ENCODE measurements around the gene CHRNA4.

Gene CHRNA4

DNA sequence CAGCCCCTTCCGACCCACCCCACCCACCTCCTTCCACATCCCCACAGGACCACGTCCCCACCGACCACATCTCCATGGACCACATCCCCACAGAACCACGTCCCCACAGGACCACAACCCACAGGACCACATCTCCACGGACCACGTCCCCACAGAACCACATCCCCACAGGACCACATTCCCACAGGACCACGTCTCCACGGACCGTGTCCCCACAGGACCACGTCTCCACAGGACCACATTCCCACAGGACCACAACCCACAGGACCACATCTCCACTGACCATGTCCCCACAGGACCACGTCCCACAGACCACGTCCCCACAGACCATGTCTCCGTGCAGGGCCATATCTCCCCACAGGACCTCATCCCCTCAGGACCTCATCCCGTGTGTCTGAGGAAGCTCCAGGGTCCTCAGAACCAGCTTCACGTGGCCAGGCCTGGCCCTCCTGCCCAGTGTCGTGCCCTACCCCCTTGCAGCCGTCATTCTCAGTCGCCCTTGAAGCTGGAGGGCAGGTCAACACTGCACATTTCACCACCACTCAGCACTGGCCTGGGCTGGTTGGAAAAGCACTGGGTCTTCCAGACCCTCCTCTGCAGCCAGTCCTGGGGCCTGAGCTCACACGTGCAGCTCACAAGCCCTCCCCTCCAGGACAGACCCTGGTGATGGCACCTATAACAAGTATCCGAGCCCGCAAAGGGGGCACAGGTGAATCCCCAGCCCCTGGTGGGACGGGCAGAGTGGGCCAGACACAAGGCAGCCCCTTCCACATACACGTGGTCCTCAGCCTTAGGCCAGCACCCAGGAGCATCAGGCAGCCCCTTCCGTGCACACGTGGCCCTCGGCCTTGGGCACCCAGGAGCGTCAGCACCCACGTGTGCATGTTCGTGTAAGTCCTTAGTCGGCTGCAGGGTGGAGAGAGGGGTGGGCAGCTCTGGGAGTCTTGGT is 3.9 kb downstream of the CHRNA4 start:
- H3K27me3 ChIP-seq (ENCODE audit: low read depth, low read length) = no peaks in the 10 kb centered on the region
- no peak overlapping the region for H2AFZ ChIP-seq (ENCODE audit: low read depth, low read length)
- H4K20me1 ChIP-seq (ENCODE audit: insufficient read depth, low read length) = no peaks in the 10 kb centered on the region
- no peak overlapping the region for H3K27ac ChIP-seq (ENCODE audit: low read length)
- H3K4me2 ChIP-seq (ENCODE audit: low read length) = no peak overlapping the region
- H3K9ac ChIP-seq (ENCODE audit: low read length) = no peak overlapping the region
- no peaks in the 10 kb centered on the region for H3K36me3 ChIP-seq (replicated peaks; ENCODE audit: low read depth, low read length)
- H3K4me3 ChIP-seq (ENCODE audit: low read length) = no peak overlapping the region
- no peaks in the 10 kb centered on the region for H3K79me2 ChIP-seq (ENCODE audit: low read length)
- TF ChIP-seq, protein P1, sequence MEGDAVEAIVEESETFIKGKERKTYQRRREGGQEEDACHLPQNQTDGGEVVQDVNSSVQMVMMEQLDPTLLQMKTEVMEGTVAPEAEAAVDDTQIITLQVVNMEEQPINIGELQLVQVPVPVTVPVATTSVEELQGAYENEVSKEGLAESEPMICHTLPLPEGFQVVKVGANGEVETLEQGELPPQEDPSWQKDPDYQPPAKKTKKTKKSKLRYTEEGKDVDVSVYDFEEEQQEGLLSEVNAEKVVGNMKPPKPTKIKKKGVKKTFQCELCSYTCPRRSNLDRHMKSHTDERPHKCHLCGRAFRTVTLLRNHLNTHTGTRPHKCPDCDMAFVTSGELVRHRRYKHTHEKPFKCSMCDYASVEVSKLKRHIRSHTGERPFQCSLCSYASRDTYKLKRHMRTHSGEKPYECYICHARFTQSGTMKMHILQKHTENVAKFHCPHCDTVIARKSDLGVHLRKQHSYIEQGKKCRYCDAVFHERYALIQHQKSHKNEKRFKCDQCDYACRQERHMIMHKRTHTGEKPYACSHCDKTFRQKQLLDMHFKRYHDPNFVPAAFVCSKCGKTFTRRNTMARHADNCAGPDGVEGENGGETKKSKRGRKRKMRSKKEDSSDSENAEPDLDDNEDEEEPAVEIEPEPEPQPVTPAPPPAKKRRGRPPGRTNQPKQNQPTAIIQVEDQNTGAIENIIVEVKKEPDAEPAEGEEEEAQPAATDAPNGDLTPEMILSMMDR (IDR thresholded peaks at IDR 0.05; ENCODE audit: low read depth, low read length) = no peak
- no peak for TF ChIP-seq EZH2phosphoT487 (IDR thresholded peaks at IDR 0.05; ENCODE audit: low read depth)
- H3K4me1 ChIP-seq (ENCODE audit: low read length) = no peaks in the 10 kb centered on the region
- no peaks in the 10 kb centered on the region for H3K9me3 ChIP-seq (ENCODE audit: insufficient read depth, low read length)

DNA sequence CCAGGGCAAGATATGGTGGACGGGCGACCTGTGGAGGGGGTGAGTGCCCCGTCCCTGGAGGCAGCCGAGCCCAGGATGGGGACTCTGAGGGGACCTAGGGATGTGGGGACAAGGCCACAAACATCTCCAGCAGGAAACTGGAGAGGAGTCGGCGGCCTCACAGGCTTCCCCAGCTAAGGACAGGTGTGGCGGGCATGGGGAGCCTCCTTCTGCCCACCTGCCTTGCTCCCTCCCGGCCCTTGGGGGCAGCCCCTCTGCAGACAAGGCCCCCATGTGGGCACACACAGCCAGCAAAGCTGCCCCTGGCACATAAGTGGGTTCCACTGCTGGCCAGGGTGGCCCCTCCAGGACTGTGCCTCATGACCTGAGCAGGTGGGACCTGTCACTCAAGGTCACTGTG is 4.6 kb downstream of the CHRNA4 start:
- Histone ChIP-seq H3K79me2 (ENCODE audit: low read length) (no peaks in the 10 kb centered on the region), H2AFZ (ENCODE audit: low read depth, low read length) (no peak overlapping the region), H3K4me3 (ENCODE audit: low read length) (no peak overlapping the region), H3K27me3 (ENCODE audit: low read depth, low read length) (no peaks in the 10 kb centered on the region), H4K20me1 (ENCODE audit: insufficient read depth, low read length) (no peaks in the 10 kb centered on the region), H3K27ac (ENCODE audit: low read length) (no peak overlapping the region), H3K9me3 (ENCODE audit: insufficient read depth, low read length) (no peaks in the 10 kb centered on the region), H3K4me1 (ENCODE audit: low read length) (no peaks in the 10 kb centered on the region), H3K36me3 (replicated peaks; ENCODE audit: low read depth, low read length) (no peaks in the 10 kb centered on the region), H3K4me2 (ENCODE audit: low read length) (no peak overlapping the region), H3K9ac (ENCODE audit: low read length) (no peak overlapping the region)
- TF ChIP-seq EZH2phosphoT487 (IDR thresholded peaks at IDR 0.05; ENCODE audit: low read depth) = no peak
- TF ChIP-seq, protein P1 (IDR thresholded peaks at IDR 0.05; ENCODE audit: low read depth, low read length) = no peak

DNA sequence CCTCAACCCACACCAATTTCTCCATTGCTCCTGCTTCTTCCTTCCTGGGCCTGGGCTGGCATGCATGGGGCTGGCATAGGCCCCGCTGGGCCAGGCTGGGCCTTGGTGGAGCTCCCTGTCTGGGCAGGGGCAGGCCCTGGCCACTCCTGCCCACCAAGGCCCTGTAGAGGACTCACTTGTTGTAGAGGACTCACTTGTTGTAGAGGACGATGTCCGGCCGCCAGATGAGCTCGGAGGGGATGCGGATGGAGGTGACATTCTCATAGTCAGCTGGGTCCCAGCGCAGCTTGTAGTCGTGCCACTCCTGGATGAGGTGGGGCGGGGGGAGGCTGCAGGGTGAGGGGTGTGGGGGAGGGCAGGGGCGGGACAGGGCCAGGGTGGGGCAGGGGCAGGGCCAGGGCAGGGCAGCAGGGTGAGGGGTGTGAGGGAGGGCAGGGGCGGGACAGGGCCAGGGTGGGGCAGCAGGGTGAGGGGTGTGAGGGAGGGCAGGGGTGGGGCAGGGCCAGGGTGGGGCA is 5.3 kb downstream of the CHRNA4 start:
- Histone ChIP-seq H4K20me1 (ENCODE audit: insufficient read depth, low read length) (no peaks in the 10 kb centered on the region), H3K4me3 (ENCODE audit: low read length) (no peak overlapping the region), H3K4me2 (ENCODE audit: low read length) (no peak overlapping the region), H3K36me3 (replicated peaks; ENCODE audit: low read depth, low read length) (no peaks in the 10 kb centered on the region), H3K9ac (ENCODE audit: low read length) (no peak overlapping the region), H3K9me3 (ENCODE audit: insufficient read depth, low read length) (no peaks in the 10 kb centered on the region), H3K27me3 (ENCODE audit: low read depth, low read length) (no peaks in the 10 kb centered on the region), H2AFZ (ENCODE audit: low read depth, low read length) (no peak overlapping the region), H3K4me1 (ENCODE audit: low read length) (no peaks in the 10 kb centered on the region), H3K79me2 (ENCODE audit: low read length) (no peaks in the 10 kb centered on the region), H3K27ac (ENCODE audit: low read length) (no peak overlapping the region)
- TF ChIP-seq, protein P1 (IDR thresholded peaks at IDR 0.05; ENCODE audit: low read depth, low read length) = no peak
- no peak for TF ChIP-seq EZH2phosphoT487 (IDR thresholded peaks at IDR 0.05; ENCODE audit: low read depth)

DNA sequence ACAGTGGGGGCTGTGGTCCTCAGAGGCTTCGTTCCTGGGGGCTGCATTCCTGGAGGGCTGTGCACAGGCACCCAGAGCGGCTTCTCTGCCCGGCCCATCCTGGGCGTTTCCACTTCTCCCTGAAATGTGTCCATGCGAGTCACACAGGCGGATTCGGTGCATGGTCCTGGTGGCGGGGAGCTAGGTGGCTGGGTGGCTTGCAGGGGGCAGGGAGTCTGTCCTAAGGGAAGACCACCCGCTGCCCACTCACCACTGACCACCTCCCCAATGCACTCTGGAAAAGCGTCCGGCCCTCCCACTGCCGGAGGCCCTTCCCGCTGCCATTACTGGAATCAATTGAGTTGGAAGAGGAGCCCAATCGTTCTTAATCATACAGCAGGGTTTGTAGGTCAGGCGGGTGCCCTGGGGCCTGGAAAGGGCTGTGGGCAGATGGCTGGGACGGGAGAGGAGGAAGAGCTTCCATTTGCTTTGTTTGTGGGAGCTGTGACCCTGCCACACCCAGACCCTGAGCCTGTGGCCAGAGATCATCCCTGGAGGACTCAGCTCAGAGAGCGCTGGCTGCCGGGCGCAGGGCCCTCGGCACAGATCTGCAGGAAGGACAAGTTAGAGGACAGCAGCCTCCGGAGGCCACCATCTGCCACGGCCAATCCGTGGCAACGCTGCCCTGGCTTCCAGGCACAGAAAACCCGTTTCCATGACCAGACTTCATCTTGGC is 6.4 kb downstream of the CHRNA4 start:
- Histone ChIP-seq H3K9me3 (ENCODE audit: insufficient read depth, low read length) (no peaks in the 10 kb centered on the region), H3K27me3 (ENCODE audit: low read depth, low read length) (no peaks in the 10 kb centered on the region), H3K4me2 (ENCODE audit: low read length) (no peak overlapping the region), H3K9ac (ENCODE audit: low read length) (no peak overlapping the region), H3K79me2 (ENCODE audit: low read length) (no peaks in the 10 kb centered on the region), H3K4me3 (ENCODE audit: low read length) (no peak overlapping the region), H2AFZ (ENCODE audit: low read depth, low read length) (no peak overlapping the region), H3K36me3 (replicated peaks; ENCODE audit: low read depth, low read length) (no peaks in the 10 kb centered on the region), H3K4me1 (ENCODE audit: low read length) (no peaks in the 10 kb centered on the region), H4K20me1 (ENCODE audit: insufficient read depth, low read length) (no peaks in the 10 kb centered on the region), H3K27ac (ENCODE audit: low read length) (no peak overlapping the region)
- TF ChIP-seq, protein P1 (IDR thresholded peaks at IDR 0.05; ENCODE audit: low read depth, low read length) = no peak
- TF ChIP-seq EZH2phosphoT487 (IDR thresholded peaks at IDR 0.05; ENCODE audit: low read depth) = no peak

Data from OCI-LY3 (cell line).